ENCODE results near the gene SIPA1L3. TPM values are rescaled to one million over a fixed set of nuclear protein-coding genes. Genes with fewer than 3 reads are reported as not detected.
A peak's percentile ranks its signal among the peaks of the same experiment; 100 is the strongest.

Gene SIPA1L3
- total RNA-seq, 4 donors from 2014 or later, result 50.0 to 69.8 (median 53.6) TPM

GRCh38 chr19:37938353-37938752 lies 31.3 kb downstream of the SIPA1L3 start:
- no peak for DNase-seq (ENCODE audit: low spot score in 2 of 2)
- H3K4me3 ChIP-seq (ENCODE audit: low read depth, poor library complexity, severe bottlenecking), result no peak overlapping the region
- TF ChIP-seq, protein P1, sequence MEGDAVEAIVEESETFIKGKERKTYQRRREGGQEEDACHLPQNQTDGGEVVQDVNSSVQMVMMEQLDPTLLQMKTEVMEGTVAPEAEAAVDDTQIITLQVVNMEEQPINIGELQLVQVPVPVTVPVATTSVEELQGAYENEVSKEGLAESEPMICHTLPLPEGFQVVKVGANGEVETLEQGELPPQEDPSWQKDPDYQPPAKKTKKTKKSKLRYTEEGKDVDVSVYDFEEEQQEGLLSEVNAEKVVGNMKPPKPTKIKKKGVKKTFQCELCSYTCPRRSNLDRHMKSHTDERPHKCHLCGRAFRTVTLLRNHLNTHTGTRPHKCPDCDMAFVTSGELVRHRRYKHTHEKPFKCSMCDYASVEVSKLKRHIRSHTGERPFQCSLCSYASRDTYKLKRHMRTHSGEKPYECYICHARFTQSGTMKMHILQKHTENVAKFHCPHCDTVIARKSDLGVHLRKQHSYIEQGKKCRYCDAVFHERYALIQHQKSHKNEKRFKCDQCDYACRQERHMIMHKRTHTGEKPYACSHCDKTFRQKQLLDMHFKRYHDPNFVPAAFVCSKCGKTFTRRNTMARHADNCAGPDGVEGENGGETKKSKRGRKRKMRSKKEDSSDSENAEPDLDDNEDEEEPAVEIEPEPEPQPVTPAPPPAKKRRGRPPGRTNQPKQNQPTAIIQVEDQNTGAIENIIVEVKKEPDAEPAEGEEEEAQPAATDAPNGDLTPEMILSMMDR (IDR thresholded peaks at IDR 0.05), result no peak
- TF ChIP-seq POLR2A (IDR thresholded peaks at IDR 0.05), result no peak
- WGBS, 2 donors, result 73 to 86% methylated on average over 1 of the region's 1 CpG
- intact Hi-C loops (cut with DNase I; ENCODE audit: low total_unique reads), result no loop called here

GRCh38 chr19:37941782-37942515 lies 34.9 kb downstream of the SIPA1L3 start:
- intact Hi-C loops (cut with DNase I; ENCODE audit: low total_unique reads), result no loop called here
- no peak overlapping the region for H3K4me3 ChIP-seq (ENCODE audit: low read depth, poor library complexity, severe bottlenecking)
- WGBS, 2 donors, result 84 to 86% methylated on average over 12 of the region's 12 CpGs
- peak in 1 of 2 donors; percentile 50 for DNase-seq (ENCODE audit: low spot score in 2 of 2)
- TF ChIP-seq POLR2A (IDR thresholded peaks at IDR 0.05), result no peak
- TF ChIP-seq, protein P1 (IDR thresholded peaks at IDR 0.05), result no peak

- intact Hi-C loops (cut with DNase I; ENCODE audit: low total_unique reads), result no loop called here
- peak in 1 of 2 donors; percentile 32 for DNase-seq (ENCODE audit: low spot score in 2 of 2)
- no peak for TF ChIP-seq POLR2A (IDR thresholded peaks at IDR 0.05)
- TF ChIP-seq, protein P1 (IDR thresholded peaks at IDR 0.05), result no peak
- H3K4me3 ChIP-seq (ENCODE audit: low read depth, poor library complexity, severe bottlenecking), result no peak overlapping the region
- WGBS, 2 donors, result 88 to 92% methylated on average over 6 of the region's 6 CpGs
Measured at GRCh38 chr19:37942516-37942902, 35.5 kb downstream of the SIPA1L3 start.

DNA sequence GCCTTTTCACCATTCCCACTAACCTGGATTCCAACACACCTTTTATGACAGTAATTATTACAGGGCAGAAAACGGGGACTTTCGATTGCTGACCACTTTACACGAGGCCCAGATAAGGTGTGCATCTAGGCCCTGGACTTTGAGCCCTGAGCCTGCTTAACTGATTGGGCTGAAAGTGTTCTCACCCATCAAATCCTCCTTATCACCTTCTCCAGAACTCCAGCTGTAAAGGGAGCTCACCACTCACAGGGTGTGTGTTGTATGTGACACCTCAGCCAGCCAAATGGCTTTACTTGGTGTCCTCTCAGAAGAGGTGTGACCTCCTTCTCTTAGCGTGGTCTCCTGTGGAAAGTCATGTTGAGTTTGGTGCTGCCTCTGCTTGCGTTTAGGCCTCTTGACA lies 36.5 kb downstream of the SIPA1L3 start:
- H3K4me3 ChIP-seq (ENCODE audit: low read depth, poor library complexity, severe bottlenecking), result no peak overlapping the region
- intact Hi-C loops (cut with DNase I; ENCODE audit: low total_unique reads), result no loop called here
- TF ChIP-seq, protein P1 (IDR thresholded peaks at IDR 0.05), result no peak
- no peak for TF ChIP-seq POLR2A (IDR thresholded peaks at IDR 0.05)
- no peak for DNase-seq (ENCODE audit: low spot score in 2 of 2)
- WGBS, 2 donors, result 87 to 92% methylated on average over 5 of the region's 5 CpGs

DNA sequence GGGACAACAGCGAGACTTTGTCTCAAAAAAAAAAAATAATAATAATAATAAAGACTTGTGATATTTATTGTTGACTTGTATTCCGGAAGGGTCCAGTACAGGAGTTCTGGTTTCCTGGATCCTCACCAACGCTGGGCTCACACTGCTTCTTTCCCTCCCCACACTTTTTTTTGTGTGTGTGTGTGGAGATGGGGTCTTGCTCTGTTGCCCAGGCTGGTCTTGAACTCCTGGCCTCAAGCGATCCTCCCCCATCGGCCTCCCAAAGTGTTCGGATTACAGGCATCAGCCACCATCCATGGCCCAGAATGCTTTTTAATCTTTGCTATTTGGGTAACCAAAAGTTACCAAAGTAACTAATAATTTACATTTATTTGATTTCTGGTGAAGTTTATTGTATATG lies 39.1 kb downstream of the SIPA1L3 start:
- 94 to 95% methylated on average over 6 of the region's 6 CpGs for WGBS, 2 donors
- TF ChIP-seq POLR2A (IDR thresholded peaks at IDR 0.05), result no peak
- TF ChIP-seq, protein P1 (IDR thresholded peaks at IDR 0.05), result no peak
- intact Hi-C loops (cut with DNase I; ENCODE audit: low total_unique reads), result no loop called here
- DNase-seq (ENCODE audit: low spot score in 2 of 2), result no peak
- no peak overlapping the region for H3K4me3 ChIP-seq (ENCODE audit: low read depth, poor library complexity, severe bottlenecking)

- H3K4me3 ChIP-seq (ENCODE audit: low read depth, poor library complexity, severe bottlenecking), result no peak overlapping the region
- intact Hi-C loops (cut with DNase I; ENCODE audit: low total_unique reads), result no loop called here
- no peak for TF ChIP-seq POLR2A (IDR thresholded peaks at IDR 0.05)
- TF ChIP-seq, protein P1 (IDR thresholded peaks at IDR 0.05), result no peak
- DNase-seq (ENCODE audit: low spot score in 2 of 2), result peak in 1 of 2 donors; percentile 25
- 74 to 82% methylated on average over 5 of the region's 5 CpGs for WGBS, 2 donors
Measured at GRCh38 chr19:37947778-37948177, 40.8 kb downstream of the SIPA1L3 start.

All from lower leg skin (tissue), 4 donors.